Ishikawa (cell line): Measurements from ENCODE around the gene TMEM238.

Experiments used
- CEBPB ChIP-seq: IDR thresholded peaks from 2 replicates; pipeline ENCODE4 v1.6.1; 2012
- CREB1 ChIP-seq: IDR thresholded peaks from 2 replicates; pipeline ENCODE4 v1.6.1; 2012; ENCODE audit warnings: low read depth
- EGR1 ChIP-seq: IDR thresholded peaks from 2 replicates; pipeline ENCODE4 v1.6.1; 2012
- EP300 ChIP-seq: IDR thresholded peaks from 2 replicates; pipeline ENCODE4 v1.6.1; 2012; ENCODE audit warnings: borderline replicate concordance
- RAD21 ChIP-seq: IDR thresholded peaks from 2 replicates; pipeline ENCODE4 v1.6.1; 2012; ENCODE audit warnings: low read depth
- TAF1 ChIP-seq: IDR thresholded peaks from 2 replicates; pipeline ENCODE4 v1.6.1; 2012; ENCODE audit warnings: low read depth, mild to moderate bottlenecking
- TCF12 ChIP-seq: IDR thresholded peaks from 2 replicates; pipeline ENCODE4 v1.6.1; 2012; ENCODE audit warnings: low read depth
- TEAD4 ChIP-seq: IDR thresholded peaks from 2 replicates; pipeline ENCODE4 v1.6.1; 2012
- YY1 ChIP-seq: IDR thresholded peaks from 2 replicates; pipeline ENCODE4 v1.6.1; 2012; ENCODE audit warnings: low read depth
- TF ChIP-seq, protein P1 (sequence below): IDR thresholded peaks from 2 replicates; pipeline ENCODE4 v1.6.1; 2012; ENCODE audit warnings: low read depth, mild to moderate bottlenecking
- TF ChIP-seq, protein P2 (sequence below): IDR thresholded peaks from 2 replicates; pipeline ENCODE4 v1.6.1; 2012

DNA sequence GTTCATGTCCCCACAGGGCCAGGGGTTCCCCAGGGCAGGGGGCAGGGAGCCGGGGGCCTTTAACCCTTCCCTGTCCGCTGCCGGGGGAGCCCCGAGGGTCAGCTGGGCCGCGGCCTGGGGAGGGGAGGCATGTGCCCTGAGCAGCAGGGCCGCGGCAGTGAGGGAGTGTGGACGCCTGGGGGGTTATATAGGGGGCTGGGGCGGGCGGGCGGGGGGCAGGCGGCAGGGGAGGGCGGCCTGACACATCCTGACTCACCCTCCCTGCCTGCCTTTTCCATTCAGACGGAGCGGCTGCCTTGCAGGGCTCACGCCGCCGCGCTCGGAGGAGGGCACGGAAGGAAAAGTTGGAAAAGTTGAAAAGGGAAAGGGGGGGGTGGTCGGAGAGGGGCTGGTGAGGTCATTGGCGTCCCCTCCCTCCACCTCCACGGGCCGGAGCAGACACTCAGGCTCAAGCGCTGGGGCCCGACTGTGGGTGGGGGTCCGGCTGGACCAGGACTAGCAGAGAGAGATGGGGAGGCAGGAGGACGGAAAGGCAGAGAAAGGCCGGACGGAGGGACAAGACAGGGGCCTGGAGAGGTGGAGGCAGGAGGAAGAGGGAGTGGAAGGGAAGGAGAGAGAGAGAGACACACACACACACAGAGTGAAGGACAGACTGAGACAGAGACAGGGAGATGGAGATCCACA, 13.6 kb downstream of the TMEM238 start, which contains the start of gene IL11:
- TF ChIP-seq, protein P1, sequence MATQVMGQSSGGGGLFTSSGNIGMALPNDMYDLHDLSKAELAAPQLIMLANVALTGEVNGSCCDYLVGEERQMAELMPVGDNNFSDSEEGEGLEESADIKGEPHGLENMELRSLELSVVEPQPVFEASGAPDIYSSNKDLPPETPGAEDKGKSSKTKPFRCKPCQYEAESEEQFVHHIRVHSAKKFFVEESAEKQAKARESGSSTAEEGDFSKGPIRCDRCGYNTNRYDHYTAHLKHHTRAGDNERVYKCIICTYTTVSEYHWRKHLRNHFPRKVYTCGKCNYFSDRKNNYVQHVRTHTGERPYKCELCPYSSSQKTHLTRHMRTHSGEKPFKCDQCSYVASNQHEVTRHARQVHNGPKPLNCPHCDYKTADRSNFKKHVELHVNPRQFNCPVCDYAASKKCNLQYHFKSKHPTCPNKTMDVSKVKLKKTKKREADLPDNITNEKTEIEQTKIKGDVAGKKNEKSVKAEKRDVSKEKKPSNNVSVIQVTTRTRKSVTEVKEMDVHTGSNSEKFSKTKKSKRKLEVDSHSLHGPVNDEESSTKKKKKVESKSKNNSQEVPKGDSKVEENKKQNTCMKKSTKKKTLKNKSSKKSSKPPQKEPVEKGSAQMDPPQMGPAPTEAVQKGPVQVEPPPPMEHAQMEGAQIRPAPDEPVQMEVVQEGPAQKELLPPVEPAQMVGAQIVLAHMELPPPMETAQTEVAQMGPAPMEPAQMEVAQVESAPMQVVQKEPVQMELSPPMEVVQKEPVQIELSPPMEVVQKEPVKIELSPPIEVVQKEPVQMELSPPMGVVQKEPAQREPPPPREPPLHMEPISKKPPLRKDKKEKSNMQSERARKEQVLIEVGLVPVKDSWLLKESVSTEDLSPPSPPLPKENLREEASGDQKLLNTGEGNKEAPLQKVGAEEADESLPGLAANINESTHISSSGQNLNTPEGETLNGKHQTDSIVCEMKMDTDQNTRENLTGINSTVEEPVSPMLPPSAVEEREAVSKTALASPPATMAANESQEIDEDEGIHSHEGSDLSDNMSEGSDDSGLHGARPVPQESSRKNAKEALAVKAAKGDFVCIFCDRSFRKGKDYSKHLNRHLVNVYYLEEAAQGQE, result no peak
- TF ChIP-seq TAF1, result no peak
- TF ChIP-seq TCF12, result no peak
- TF ChIP-seq, protein P2, sequence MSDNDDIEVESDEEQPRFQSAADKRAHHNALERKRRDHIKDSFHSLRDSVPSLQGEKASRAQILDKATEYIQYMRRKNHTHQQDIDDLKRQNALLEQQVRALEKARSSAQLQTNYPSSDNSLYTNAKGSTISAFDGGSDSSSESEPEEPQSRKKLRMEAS, result no peak
- TF ChIP-seq CREB1, result no peak
- TF ChIP-seq CEBPB, result no peak
- TF ChIP-seq EGR1, result no peak
- no peak for TF ChIP-seq YY1
- no peak for TF ChIP-seq EP300
- TF ChIP-seq RAD21, result no peak
- TF ChIP-seq TEAD4, result no peak
